Trophoblast cell (in vitro differentiated cells and primary cell): Measurements from ENCODE around the gene CISD3.
"Not testable (repeated sequence)": the region's sequence is repeated elsewhere in the genome, so short reads cannot be mapped to it uniquely, and the experiment has no call there.

Source experiments
- DNase-seq, 2 donors: peaks; one replicate each; pipeline ENCODE4 v3.0.0-alpha.2; 2016
- H2AFZ ChIP-seq: 2 replicates; pipeline ENCODE4 v1.6.1; 2013; ENCODE audit warnings: low read length, moderate library complexity, mild to moderate bottlenecking; ENCODE audit not compliant: insufficient read depth, poor library complexity
- H2AK5ac ChIP-seq: 2 replicates; pipeline ENCODE4 v1.6.1; 2013; ENCODE audit warnings: mild to moderate bottlenecking, low read length
- H2BK120ac ChIP-seq: 2 replicates; pipeline ENCODE4 v1.6.1; 2013; ENCODE audit warnings: low read length, mild to moderate bottlenecking, moderate library complexity; ENCODE audit not compliant: insufficient read depth, poor library complexity
- H2BK12ac ChIP-seq: 2 replicates; pipeline ENCODE4 v1.6.1; 2013; ENCODE audit warnings: mild to moderate bottlenecking, low read length, moderate library complexity
- H2BK5ac ChIP-seq: 2 replicates; pipeline ENCODE4 v1.6.1; 2013; ENCODE audit warnings: low read length, low read depth, moderate library complexity, mild to moderate bottlenecking; ENCODE audit not compliant: poor library complexity
- H3K14ac ChIP-seq: 2 replicates; pipeline ENCODE4 v1.6.1; 2013; ENCODE audit warnings: mild to moderate bottlenecking, low read length
- H3K18ac ChIP-seq: 2 replicates; pipeline ENCODE4 v1.6.1; 2013; ENCODE audit warnings: mild to moderate bottlenecking, low read length
- H3K23ac ChIP-seq: 2 replicates; pipeline ENCODE4 v1.6.1; 2013; ENCODE audit warnings: low read length
- H3K27ac ChIP-seq: 2 replicates; pipeline ENCODE4 v1.5.1; 2013; ENCODE audit warnings: low read depth, mild to moderate bottlenecking, inconsistent platforms, low read length, moderate library complexity
- H3K27me3 ChIP-seq: 2 replicates; pipeline ENCODE4 v1.6.1; 2013; ENCODE audit warnings: inconsistent platforms, mild to moderate bottlenecking, low read length, moderate library complexity; ENCODE audit not compliant: insufficient read depth
- H3K36me3 ChIP-seq, 2 experiments: 1 replicate in 1 of 2; 2 replicates in 1 of 2; pipeline ENCODE4 v1.6.1; 2013; ENCODE audit warnings: low read length in 2 of 2, mild to moderate bottlenecking in 2 of 2, moderate library complexity in 1 of 2; ENCODE audit not compliant: insufficient read depth in 2 of 2, control insufficient read depth in 1 of 2
- H3K4ac ChIP-seq: 2 replicates; pipeline ENCODE4 v1.6.1; 2013; ENCODE audit warnings: low read depth, mild to moderate bottlenecking, low read length, moderate library complexity
- H3K4me1 ChIP-seq, 2 experiments: 1 replicate in 1 of 2; 2 replicates in 1 of 2; pipeline ENCODE4 v1.6.1; 2013; ENCODE audit warnings: low read length in 2 of 2, mild to moderate bottlenecking in 2 of 2, moderate library complexity in 1 of 2; ENCODE audit not compliant: insufficient read depth in 2 of 2, control insufficient read depth in 1 of 2
- H3K4me2 ChIP-seq: 2 replicates; pipeline ENCODE4 v1.6.1; 2013; ENCODE audit warnings: inconsistent platforms, mild to moderate bottlenecking, low read length, moderate library complexity
- H3K4me3 ChIP-seq: 2 replicates; pipeline ENCODE4 v1.5.1; 2013; ENCODE audit warnings: mild to moderate bottlenecking, low read depth, low read length, inconsistent platforms
- H3K79me1 ChIP-seq: one replicate; pipeline ENCODE4 v1.6.1; 2013; ENCODE audit warnings: low read length
- H3K79me2 ChIP-seq: 2 replicates; pipeline ENCODE4 v1.6.1; 2013; ENCODE audit warnings: low read length, mild to moderate bottlenecking; ENCODE audit not compliant: control insufficient read depth, insufficient read depth, poor library complexity
- H3K9ac ChIP-seq: 2 replicates; pipeline ENCODE4 v1.6.1; 2013; ENCODE audit warnings: mild to moderate bottlenecking, low read length
- H3K9me3 ChIP-seq: 2 replicates; pipeline ENCODE4 v1.6.1; 2013; ENCODE audit warnings: low read depth, mild to moderate bottlenecking, control low read depth, inconsistent platforms, low read length; ENCODE audit not compliant: insufficient read depth
- H4K12ac ChIP-seq: 2 replicates; pipeline ENCODE4 v1.6.1; 2013; ENCODE audit warnings: low read depth, mild to moderate bottlenecking, low read length, moderate library complexity
- H4K8ac ChIP-seq: 2 replicates; pipeline ENCODE4 v1.6.1; 2013; ENCODE audit warnings: low read depth, mild to moderate bottlenecking, low read length, moderate library complexity
- H4K91ac ChIP-seq: one replicate; pipeline ENCODE4 v1.6.1; 2013; ENCODE audit warnings: low read depth, mild to moderate bottlenecking, low read length, moderate library complexity
- WGBS: extraction: QIAGEN DNeasy Blood & Tissue Kit; methylation state at CpG from one replicate; pipeline ENCODE4 v1.1.7; 2013; ENCODE audit warnings: missing lambda C conversion rate; ENCODE audit not compliant: insufficient read length, insufficient coverage; ENCODE audit errors: extremely low coverage; 5-methylcytosine and 5-hydroxymethylcytosine counted together

CISD3 gene

DNA sequence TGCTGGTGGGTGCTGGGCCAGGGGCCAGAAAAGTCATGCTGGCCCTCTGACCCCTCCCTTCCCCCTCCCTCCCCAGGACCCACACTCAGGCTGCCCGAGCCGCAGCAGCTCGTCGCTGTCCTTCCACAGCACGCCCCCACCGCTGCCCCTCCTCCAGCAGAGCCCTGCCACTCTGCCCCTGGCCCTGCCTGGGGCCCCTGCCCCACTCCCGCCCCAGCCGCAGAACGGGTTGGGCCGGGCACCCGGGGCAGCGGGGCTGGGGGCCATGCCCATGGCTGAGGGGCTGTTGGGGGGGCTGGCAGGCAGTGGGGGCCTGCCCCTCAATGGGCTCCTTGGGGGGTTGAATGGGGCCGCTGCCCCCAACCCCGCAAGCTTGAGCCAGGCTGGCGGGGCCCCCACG, 8.3 kb upstream of the CISD3 start:
- Histone ChIP-seq H3K18ac (no peak overlapping the region), H2AFZ (no peak overlapping the region), H2AK5ac (no peak overlapping the region), H3K27me3 (no peaks in the 10 kb centered on the region), H3K36me3 (peaks cover 20 to 34% of the 10 kb centered on the region in 2 experiments), H3K27ac (no peak overlapping the region), H3K23ac (no peak overlapping the region), H4K91ac (no peak overlapping the region), H3K79me1 (peaks cover 3% of the 10 kb centered on the region), H3K4me1 (peaks cover 8 to 12% of the 10 kb centered on the region in 2 experiments), H2BK120ac (no peak overlapping the region), H3K14ac (no peak overlapping the region), H2BK12ac (no peak overlapping the region), H3K9ac (no peak overlapping the region), H3K9me3 (peaks cover 1% of the 10 kb centered on the region), H3K4me3 (no peak overlapping the region), H4K12ac (no peak overlapping the region), H4K8ac (no peak overlapping the region), H3K4me2 (no peak overlapping the region), H2BK5ac (no peak overlapping the region), H3K4ac (no peak overlapping the region), H3K79me2 (no peaks in the 10 kb centered on the region)
- no CpG with 5 or more reads among the region's 16 CpGs for WGBS
- no peak for DNase-seq

DNA sequence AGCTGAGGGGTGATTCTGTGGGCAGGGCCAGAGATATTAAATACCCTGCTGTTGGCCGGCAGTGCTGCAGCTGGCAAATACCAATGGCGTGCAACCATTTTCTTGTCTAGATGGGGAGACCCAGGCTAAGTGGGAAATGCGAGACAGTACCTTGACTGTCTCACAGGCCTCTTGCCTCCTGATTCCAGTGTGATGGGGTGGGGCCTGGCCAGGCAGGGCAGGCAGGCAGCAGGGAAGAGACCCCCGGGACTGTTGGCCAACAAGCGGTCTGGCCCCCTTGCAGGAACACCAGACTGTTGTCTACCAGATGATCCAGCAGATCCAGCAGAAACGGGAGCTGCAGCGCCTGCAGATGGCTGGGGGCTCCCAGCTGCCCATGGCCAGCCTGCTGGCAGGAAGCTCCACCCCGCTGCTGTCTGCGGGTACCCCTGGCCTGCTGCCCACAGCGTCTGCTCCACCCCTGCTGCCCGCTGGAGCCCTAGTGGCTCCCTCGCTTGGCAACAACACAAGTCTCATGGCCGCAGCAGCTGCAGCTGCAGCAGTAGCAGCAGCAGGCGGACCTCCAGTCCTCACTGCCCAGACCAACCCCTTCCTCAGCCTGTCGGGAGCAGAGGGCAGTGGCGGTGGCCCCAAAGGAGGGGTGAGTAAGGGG, 5.7 kb upstream of the CISD3 start:
- H3K4me1 ChIP-seq = peaks cover 6 to 7% of the 10 kb centered on the region in 2 experiments
- no peak overlapping the region for H3K14ac ChIP-seq
- peaks cover 11 to 25% of the 10 kb centered on the region in 2 experiments for H3K36me3 ChIP-seq
- peaks cover 2% of the 10 kb centered on the region for H3K79me1 ChIP-seq
- no peak overlapping the region for H4K12ac ChIP-seq
- no peak overlapping the region for H4K8ac ChIP-seq
- no peak overlapping the region for H3K23ac ChIP-seq
- no peak overlapping the region for H3K18ac ChIP-seq
- H4K91ac ChIP-seq = no peak overlapping the region
- no peak overlapping the region for H2AFZ ChIP-seq
- H3K4me3 ChIP-seq = no peak overlapping the region
- no peak overlapping the region for H3K4me2 ChIP-seq
- no peak overlapping the region for H3K4ac ChIP-seq
- H2BK12ac ChIP-seq = no peak overlapping the region
- H3K27me3 ChIP-seq = no peaks in the 10 kb centered on the region
- no peak overlapping the region for H2AK5ac ChIP-seq
- WGBS = no CpG with 5 or more reads among the region's 16 CpGs
- H3K9ac ChIP-seq = no peak overlapping the region
- H2BK5ac ChIP-seq = no peak overlapping the region
- no peaks in the 10 kb centered on the region for H3K79me2 ChIP-seq
- no peak overlapping the region for H3K27ac ChIP-seq
- H2BK120ac ChIP-seq = no peak overlapping the region
- peaks cover 1% of the 10 kb centered on the region for H3K9me3 ChIP-seq
- DNase-seq = no peak

DNA sequence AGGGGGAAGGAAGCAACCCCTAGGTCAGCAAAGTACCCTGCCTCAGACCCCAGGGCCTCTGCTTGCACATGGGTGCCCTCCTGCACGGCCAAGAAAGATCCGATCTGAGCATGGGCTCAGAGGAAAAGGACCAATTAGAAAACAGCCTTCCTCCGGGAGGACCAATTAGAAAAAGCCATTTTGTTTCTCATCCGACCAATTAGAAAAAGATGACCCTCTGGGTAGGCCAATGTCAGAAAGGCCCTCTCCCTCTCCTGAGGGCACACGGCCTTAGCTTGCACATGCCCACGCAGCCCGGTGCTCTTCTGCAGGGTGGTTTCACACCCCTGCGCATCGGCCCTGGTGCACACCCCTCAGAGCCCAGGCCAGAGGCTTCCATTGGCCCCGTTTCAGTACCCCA, 5.1 kb upstream of the CISD3 start:
- Histone ChIP-seq H4K8ac (no peak overlapping the region), H3K4me1 (peaks cover 0 to 4% of the 10 kb centered on the region in 2 experiments), H3K79me1 (peaks cover 3% of the 10 kb centered on the region), H3K27ac (no peak overlapping the region), H4K12ac (no peak overlapping the region), H2BK120ac (no peak overlapping the region), H3K14ac (no peak overlapping the region), H3K79me2 (peaks cover 3% of the 10 kb centered on the region), H3K36me3 (peaks cover 11 to 25% of the 10 kb centered on the region in 2 experiments), H3K4me3 (no peak overlapping the region), H2BK5ac (no peak overlapping the region), H2BK12ac (no peak overlapping the region), H2AK5ac (no peak overlapping the region), H3K18ac (no peak overlapping the region), H3K23ac (no peak overlapping the region), H3K9me3 (no peaks in the 10 kb centered on the region), H3K4ac (no peak overlapping the region), H2AFZ (no peak overlapping the region), H3K27me3 (no peaks in the 10 kb centered on the region), H3K9ac (no peak overlapping the region), H3K4me2 (no peak overlapping the region), H4K91ac (no peak overlapping the region)
- WGBS = no CpG with 5 or more reads among the region's 10 CpGs
- no peak for DNase-seq

DNA sequence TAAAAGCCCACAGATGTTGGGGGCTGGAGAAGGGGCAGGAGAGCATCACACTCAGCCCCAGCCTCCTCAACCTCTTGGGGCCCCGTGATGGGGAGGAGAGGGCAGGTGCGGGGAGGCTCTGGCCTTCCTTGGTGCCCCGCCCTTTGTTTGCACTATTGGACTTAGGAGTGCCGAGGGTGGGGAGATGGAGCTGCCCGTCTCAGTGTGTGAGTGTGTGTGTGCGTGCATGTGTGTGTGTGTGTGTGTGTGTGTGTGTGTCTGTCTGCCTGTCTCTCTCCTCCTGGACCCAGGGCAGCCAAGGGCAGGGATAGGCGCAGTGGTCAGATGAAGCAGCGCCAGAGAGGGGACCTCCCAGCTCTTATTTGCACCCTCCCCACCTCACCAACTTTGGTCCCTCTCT, 4.0 kb upstream of the CISD3 start:
- H3K9ac ChIP-seq, H3K14ac ChIP-seq, H3K27ac ChIP-seq, H3K9me3 ChIP-seq, H2AK5ac ChIP-seq, H3K4me3 ChIP-seq, H3K79me1 ChIP-seq, H2BK12ac ChIP-seq, H2AFZ ChIP-seq, H3K18ac ChIP-seq, H2BK5ac ChIP-seq, H2BK120ac ChIP-seq, H4K91ac ChIP-seq, H3K23ac ChIP-seq, H4K12ac ChIP-seq, H3K4me2 ChIP-seq, H3K4me1 ChIP-seq, H4K8ac ChIP-seq, H3K79me2 ChIP-seq, H3K4ac ChIP-seq, H3K27me3 ChIP-seq, DNase-seq: not testable (repeated sequence)
- peaks cover 11 to 19% of the 10 kb centered on the region in 2 experiments for H3K36me3 ChIP-seq
- no CpG with 5 or more reads among the region's 8 CpGs for WGBS
